ENCODE data around the gene OR8B12. TPM values are rescaled to one million over a fixed set of nuclear protein-coding genes. Genes with fewer than 3 reads are reported as not detected.
"Not testable (repeated sequence)": the region's sequence is repeated elsewhere in the genome, so short reads cannot be mapped to it uniquely, and the experiment has no call there.

The OR8B12 gene
- total and polyA plus RNA-seq, 2 donors (not counting 1 experiment from before 2014, with no cell fraction given), result not detected

GRCh38 chr11:124517314-124517713 lies 26.1 kb downstream of the OR8B12 start:
- H3K27ac Mint-ChIP-seq, result no peak overlapping the region
- CTCF ChIA-PET, result no interaction called here
- no peaks in the 10 kb centered on the region for H3K9me3 Mint-ChIP-seq (ENCODE audit: insufficient read depth)
- DNase-seq (no peak), ATAC-seq (ENCODE audit: low read depth) (no peak)
- 97% methylated on average over 7 of the region's 12 CpGs for WGBS (ENCODE audit: insufficient coverage)
- Histone ChIP-seq H3K4me2 (replicated peaks; ENCODE audit: low read depth, low read length, poor library complexity, severe bottlenecking) (no peak overlapping the region), H3K9me3 (ENCODE audit: control extremely low read depth in 1 of 3, control insufficient read depth in 2 of 3, insufficient read depth in 1 of 3, low read length in 2 of 3) (no peaks in the 10 kb centered on the region), H3K27ac (ENCODE audit: low read length in 2 of 2) (no peak overlapping the region), H3K79me2 (ENCODE audit: control insufficient read depth, insufficient read depth, low read length) (no peaks in the 10 kb centered on the region), H3K9ac (ENCODE audit: low read length) (no peak overlapping the region), H3K36me3 (replicated peaks in 1 of 2; ENCODE audit: control extremely low read depth in 1 of 2, control insufficient read depth in 1 of 2, extremely low read depth in 1 of 2, insufficient read depth in 2 of 2, low read length in 1 of 2) (no peaks in the 10 kb centered on the region), H3K4me1 (ENCODE audit: control insufficient read depth in 2 of 2, insufficient read depth in 2 of 2, low read length in 2 of 2) (no peaks in the 10 kb centered on the region), H3K4me3 (ENCODE audit: control extremely low read depth in 1 of 5, extremely low read depth in 1 of 5, insufficient read depth in 1 of 5, low read depth in 2 of 5, low read length in 4 of 5) (no peak overlapping the region), H4K20me1 (ENCODE audit: control insufficient read depth, insufficient read depth, low read length, poor library complexity, severe bottlenecking) (no peaks in the 10 kb centered on the region), H2AFZ (ENCODE audit: insufficient read depth, low read depth, low read length, poor library complexity, severe bottlenecking) (no peak overlapping the region), H3K27me3 (replicated peaks in 1 of 4; ENCODE audit: control extremely low read depth in 1 of 4, control insufficient read depth in 3 of 4, insufficient read depth in 4 of 4, low read length in 3 of 4) (no peaks in the 10 kb centered on the region)
- TF ChIP-seq EZH2 (IDR thresholded peaks at IDR 0.05; ENCODE audit: borderline replicate concordance, insufficient read depth, low read depth, low read length, poor library complexity, severe bottlenecking), result no peak
- TF ChIP-seq CTCF (IDR thresholded peaks at IDR 0.05), result no peak
- no peaks in the 10 kb centered on the region for H3K4me1 Mint-ChIP-seq
- POLR2A ChIA-PET, result no interaction called here
- peaks cover 4% of the 10 kb centered on the region for H3K27me3 Mint-ChIP-seq
- no peak overlapping the region for H3K4me3 Mint-ChIP-seq
- intact Hi-C loops (cut with micrococcal nuclease), result no loop called here

GRCh38 chr11:124514675-124515074 lies 28.8 kb downstream of the OR8B12 start:
- ATAC-seq (ENCODE audit: low read depth); H3K27ac ChIP-seq (ENCODE audit: low read length in 2 of 2); H4K20me1 ChIP-seq (ENCODE audit: control insufficient read depth, insufficient read depth, low read length, poor library complexity, severe bottlenecking); H3K27ac Mint-ChIP-seq; H2AFZ ChIP-seq (ENCODE audit: insufficient read depth, low read depth, low read length, poor library complexity, severe bottlenecking); intact Hi-C loops (cut with micrococcal nuclease); H3K27me3 ChIP-seq (replicated peaks in 1 of 4; ENCODE audit: control extremely low read depth in 1 of 4, control insufficient read depth in 3 of 4, insufficient read depth in 4 of 4, low read length in 3 of 4); POLR2A ChIA-PET; CTCF ChIA-PET; H3K4me1 ChIP-seq (ENCODE audit: control insufficient read depth in 2 of 2, insufficient read depth in 2 of 2, low read length in 2 of 2); H3K4me3 Mint-ChIP-seq; H3K9ac ChIP-seq (ENCODE audit: low read length); H3K27me3 Mint-ChIP-seq; DNase-seq; H3K4me2 ChIP-seq (replicated peaks; ENCODE audit: low read depth, low read length, poor library complexity, severe bottlenecking); H3K9me3 Mint-ChIP-seq (ENCODE audit: insufficient read depth); H3K79me2 ChIP-seq (ENCODE audit: control insufficient read depth, insufficient read depth, low read length); H3K4me3 ChIP-seq (ENCODE audit: control extremely low read depth in 1 of 5, extremely low read depth in 1 of 5, insufficient read depth in 1 of 5, low read depth in 2 of 5, low read length in 4 of 5); H3K36me3 ChIP-seq (replicated peaks in 1 of 2; ENCODE audit: control extremely low read depth in 1 of 2, control insufficient read depth in 1 of 2, extremely low read depth in 1 of 2, insufficient read depth in 2 of 2, low read length in 1 of 2); H3K4me1 Mint-ChIP-seq: not testable (repeated sequence)
- peaks cover 0 to 12% (median 0%) of the 10 kb centered on the region in 3 donors for H3K9me3 ChIP-seq (ENCODE audit: control extremely low read depth in 1 of 3, control insufficient read depth in 2 of 3, insufficient read depth in 1 of 3, low read length in 2 of 3)
- 94% methylated on average over 3 of the region's 4 CpGs for WGBS (ENCODE audit: insufficient coverage)
